PC-3 (cell line): ENCODE results near the gene PRR14L. TPM values are rescaled to one million over a fixed set of nuclear protein-coding genes. Genes with fewer than 3 reads are reported as not detected.

Experiments used
- ATAC-seq: fragments of 200-7000 bp; cut with Tn5 transposase; 2 replicates; pipeline ENCODE4 v1.9.1; 2020; ENCODE audit warnings: mild to moderate bottlenecking, moderate library complexity
- BruUV-seq: library from RNA; stranded (reverse); fragments of 400-500 nt; replicated peaks from 2 replicates; lab custom pipeline; 2021; lab: Mats Ljungman, UMichigan
- CTCF ChIA-PET: fragments of 300-600 bp; sonication (Branson Sonifier 250); formaldehyde crosslinking; loops from one replicate; lab custom pipeline; 2022; ENCODE audit warnings: antibody characterized with exemption; lab: Charles Lee
- POLR2A ChIA-PET: fragments of 300-600 bp; sonication (Branson Sonifier 250); formaldehyde crosslinking; loops from one replicate; lab custom pipeline; 2022; ENCODE audit warnings: antibody characterized with exemption; ENCODE audit not compliant: unreplicated experiment; lab: Charles Lee
- DNase-seq: peaks from one replicate; pipeline ENCODE4 v3.0.0-alpha.2; 2015
- H2AFZ ChIP-seq: fragments of 300-600 bp; sonication (generic); 2 replicates; pipeline ENCODE4 v1.6.0; 2016; ENCODE audit warnings: antibody characterized with exemption, low read length
- H3F3A ChIP-seq: fragments of 300-600 bp; sonication (generic); one replicate; pipeline ENCODE4 v1.6.0; 2017; ENCODE audit warnings: antibody characterized with exemption, low read length, control low read depth, mild to moderate bottlenecking; ENCODE audit not compliant: unreplicated experiment
- H3K27ac ChIP-seq: fragments of 300-600 bp; sonication (generic); 2 replicates; pipeline ENCODE4 v1.5.1; 2016; ENCODE audit warnings: mild to moderate bottlenecking, low read length
- H3K27me3 ChIP-seq: fragments of 300-600 bp; sonication (generic); 2 replicates; pipeline ENCODE4 v1.6.1; 2016; ENCODE audit warnings: low read length, mixed read lengths
- H3K36me3 ChIP-seq: fragments of 300-600 bp; sonication (generic); 2 replicates; pipeline ENCODE4 v1.6.1; 2016; ENCODE audit warnings: low read depth, mixed run types, low read length, mixed read lengths
- H3K4me1 ChIP-seq: fragments of 300-600 bp; sonication (generic); 2 replicates; pipeline ENCODE4 v1.5.1; 2016; ENCODE audit warnings: low read length; ENCODE audit not compliant: insufficient read depth
- H3K4me2 ChIP-seq: fragments of 300-600 bp; sonication (generic); 2 replicates; pipeline ENCODE4 v1.6.0; 2016; ENCODE audit warnings: low read length
- H3K4me3 ChIP-seq: fragments of 300-600 bp; sonication (generic); 2 replicates; pipeline ENCODE4 v1.5.1; 2016; ENCODE audit warnings: mild to moderate bottlenecking, low read length, mixed read lengths
- H3K79me2 ChIP-seq: fragments of 300-600 bp; sonication (generic); 2 replicates; pipeline ENCODE4 v1.6.1; 2017; ENCODE audit warnings: low read length, mixed read lengths
- H3K9ac ChIP-seq: fragments of 300-600 bp; sonication (generic); 2 replicates; pipeline ENCODE4 v1.6.0; 2016; ENCODE audit warnings: mild to moderate bottlenecking, low read length
- H3K9me2 ChIP-seq: fragments of 300-600 bp; sonication (generic); replicated peaks from 2 replicates; pipeline ENCODE4 v1.6.1; 2016; ENCODE audit warnings: mixed run types, low read length, mixed read lengths
- H3K9me3 ChIP-seq: fragments of 300-600 bp; sonication (generic); 2 replicates; pipeline ENCODE4 v1.6.1; 2016; ENCODE audit warnings: low read length, mixed read lengths
- H4K20me1 ChIP-seq: fragments of 300-600 bp; sonication (generic); 2 replicates; pipeline ENCODE4 v1.6.1; 2016; ENCODE audit warnings: low read length, mixed read lengths
- EZH2 ChIP-seq: fragments of 300-600 bp; sonication (generic); IDR thresholded peaks from one replicate; pipeline ENCODE4 v1.6.1; 2017; ENCODE audit warnings: antibody characterized with exemption, mild to moderate bottlenecking, low read length; ENCODE audit not compliant: unreplicated experiment
- EZH2phosphoT487 ChIP-seq: fragments of 300-600 bp; sonication (generic); IDR thresholded peaks from 2 replicates; pipeline ENCODE4 v1.6.1; 2018; ENCODE audit warnings: mild to moderate bottlenecking, antibody characterized with exemption, low read length, borderline replicate concordance
- intact Hi-C: fragments of 100-400 bp; cut with micrococcal nuclease; formaldehyde crosslinking; loops from 2 replicates; pipeline ENCODE4 v1.9.0; 2023
- total RNA-seq: library from RNA; depleted of rRNA; stranded (reverse); fragments of >200 nt; gene quantifications from 2 replicates; pipeline ENCODE4 v1.2.3, GENCODE V29; 2014
- TF ChIP-seq, protein P1 (sequence below): fragments of 300-600 bp; sonication (generic); conservative IDR thresholded peaks from 2 replicates; pipeline ENCODE4 v1.5.1; 2017; ENCODE audit warnings: antibody characterized with exemption, low read depth, mild to moderate bottlenecking, low read length

PRR14L gene
- total RNA-seq, 1 experiment from 2014 or later, result 9.3 TPM

DNA sequence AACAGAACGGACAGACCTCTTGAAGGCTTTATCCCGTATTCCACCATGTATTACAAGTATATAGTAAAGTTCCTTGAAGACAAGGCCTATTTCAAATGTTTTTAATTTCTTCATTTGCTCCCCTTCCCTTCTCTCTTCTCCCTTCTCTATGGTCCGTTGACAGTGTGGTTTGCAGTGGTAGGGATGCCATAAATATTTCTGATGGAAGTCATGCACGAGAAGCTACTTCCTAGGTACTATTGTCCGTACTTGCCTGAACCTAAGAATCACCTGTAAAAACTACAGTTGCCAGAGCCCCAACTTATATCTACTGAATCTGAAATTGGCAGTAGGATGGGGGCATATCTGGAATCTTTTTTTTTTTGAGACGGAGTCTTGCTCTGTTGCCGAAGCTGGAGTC is 90.7 kb downstream of the PRR14L start:
- ChIA-PET POLR2A (no interaction called here), CTCF (no interaction called here)
- no peak for ATAC-seq
- H3K4me3 ChIP-seq, result no peak overlapping the region
- BruUV-seq, result no TSS peak
- peaks cover 19% of the 10 kb centered on the region for H3K4me1 ChIP-seq
- no peak overlapping the region for H3K27ac ChIP-seq
- DNase-seq, result no peak
- H3F3A ChIP-seq, result no peaks in the 10 kb centered on the region
- no peak overlapping the region for H3K9ac ChIP-seq
- no peaks in the 10 kb centered on the region for H3K36me3 ChIP-seq
- intact Hi-C loops, result no loop called here
- H3K4me2 ChIP-seq, result no peak overlapping the region
- H3K9me3 ChIP-seq, result no peaks in the 10 kb centered on the region
- TF ChIP-seq EZH2phosphoT487, result no peak
- TF ChIP-seq, protein P1, sequence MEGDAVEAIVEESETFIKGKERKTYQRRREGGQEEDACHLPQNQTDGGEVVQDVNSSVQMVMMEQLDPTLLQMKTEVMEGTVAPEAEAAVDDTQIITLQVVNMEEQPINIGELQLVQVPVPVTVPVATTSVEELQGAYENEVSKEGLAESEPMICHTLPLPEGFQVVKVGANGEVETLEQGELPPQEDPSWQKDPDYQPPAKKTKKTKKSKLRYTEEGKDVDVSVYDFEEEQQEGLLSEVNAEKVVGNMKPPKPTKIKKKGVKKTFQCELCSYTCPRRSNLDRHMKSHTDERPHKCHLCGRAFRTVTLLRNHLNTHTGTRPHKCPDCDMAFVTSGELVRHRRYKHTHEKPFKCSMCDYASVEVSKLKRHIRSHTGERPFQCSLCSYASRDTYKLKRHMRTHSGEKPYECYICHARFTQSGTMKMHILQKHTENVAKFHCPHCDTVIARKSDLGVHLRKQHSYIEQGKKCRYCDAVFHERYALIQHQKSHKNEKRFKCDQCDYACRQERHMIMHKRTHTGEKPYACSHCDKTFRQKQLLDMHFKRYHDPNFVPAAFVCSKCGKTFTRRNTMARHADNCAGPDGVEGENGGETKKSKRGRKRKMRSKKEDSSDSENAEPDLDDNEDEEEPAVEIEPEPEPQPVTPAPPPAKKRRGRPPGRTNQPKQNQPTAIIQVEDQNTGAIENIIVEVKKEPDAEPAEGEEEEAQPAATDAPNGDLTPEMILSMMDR, result no peak
- no peak for TF ChIP-seq EZH2
- H3K9me2 ChIP-seq, result no peaks in the 10 kb centered on the region
- H2AFZ ChIP-seq, result no peak overlapping the region
- H3K79me2 ChIP-seq, result peaks cover 72% of the 10 kb centered on the region
- peaks cover under 1% of the 10 kb centered on the region; the same call in 1 of the 2 replicates for H4K20me1 ChIP-seq
- no peaks in the 10 kb centered on the region for H3K27me3 ChIP-seq

DNA sequence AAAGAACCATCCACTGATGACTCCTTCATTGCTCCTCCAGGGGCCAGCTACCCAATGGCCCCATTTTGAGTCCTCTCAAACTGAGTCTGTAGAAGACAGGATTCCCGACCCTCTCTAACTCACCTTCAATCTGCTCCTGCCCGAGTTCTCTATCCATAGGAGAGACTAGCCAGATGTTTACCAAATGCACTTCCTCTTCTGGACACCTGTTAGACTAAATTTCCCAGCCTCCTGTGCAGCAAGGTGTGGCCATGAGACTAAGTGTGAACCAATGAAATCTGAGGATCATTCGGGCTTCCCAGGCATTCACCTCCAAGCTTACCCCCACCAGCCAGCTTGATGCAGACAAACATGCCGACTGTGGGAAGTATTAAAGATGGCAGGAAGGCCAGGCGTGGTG is 95.5 kb downstream of the PRR14L start:
- TF ChIP-seq EZH2phosphoT487, result no peak
- TF ChIP-seq EZH2, result no peak
- TF ChIP-seq, protein P1, result no peak
- ChIA-PET CTCF (no interaction called here), POLR2A (no interaction called here)
- H3K9me3 ChIP-seq, result no peaks in the 10 kb centered on the region
- H3K36me3 ChIP-seq, result no peaks in the 10 kb centered on the region
- no peaks in the 10 kb centered on the region for H3K27me3 ChIP-seq
- intact Hi-C loops, result no loop called here
- BruUV-seq, result no TSS peak
- H3K9ac ChIP-seq, result no peak overlapping the region
- H2AFZ ChIP-seq, result no peak overlapping the region
- H3K4me1 ChIP-seq, result peaks cover 21% of the 10 kb centered on the region
- DNase-seq, result no peak
- no peaks in the 10 kb centered on the region for H3F3A ChIP-seq
- ATAC-seq, result no peak
- peaks cover 12% of the 10 kb centered on the region; the same call in 1 of the 2 replicates for H4K20me1 ChIP-seq
- no peak overlapping the region for H3K4me2 ChIP-seq
- H3K79me2 ChIP-seq, result peaks cover 95% of the 10 kb centered on the region
- H3K4me3 ChIP-seq, result no peak overlapping the region
- H3K27ac ChIP-seq, result no peak overlapping the region
- no peaks in the 10 kb centered on the region for H3K9me2 ChIP-seq

DNA sequence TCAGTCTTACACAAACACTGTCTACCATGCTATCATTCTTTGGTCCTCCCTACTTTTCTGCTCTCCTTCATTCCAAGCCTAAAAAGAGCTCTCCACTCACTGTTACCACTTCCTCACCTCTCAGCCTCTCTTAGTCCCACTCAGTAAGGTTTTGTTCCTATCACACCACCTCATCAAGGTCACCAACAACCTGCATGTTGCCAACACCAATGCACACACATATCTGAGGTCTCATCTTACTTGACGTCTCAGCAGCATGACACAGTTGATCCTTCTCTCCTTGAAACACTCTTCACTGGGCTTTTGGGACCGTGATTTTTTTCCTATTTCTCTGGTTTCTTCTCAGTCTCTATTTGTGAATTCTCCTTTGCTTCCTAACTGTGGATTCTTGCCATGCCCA is 96.0 kb downstream of the PRR14L start:
- DNase-seq (no peak), ATAC-seq (no peak)
- Histone ChIP-seq H4K20me1 (peaks cover 12% of the 10 kb centered on the region; the same call in 1 of the 2 replicates), H3K9me2 (no peaks in the 10 kb centered on the region), H3F3A (no peaks in the 10 kb centered on the region), H3K4me1 (peaks cover 19% of the 10 kb centered on the region), H3K27ac (peak overlapping the region; percentile 54), H3K9me3 (no peaks in the 10 kb centered on the region), H3K4me2 (peak overlapping the region; percentile 72), H2AFZ (no peak overlapping the region), H3K9ac (no peak overlapping the region), H3K36me3 (no peaks in the 10 kb centered on the region; the same call in 1 of the 2 replicates), H3K4me3 (no peak overlapping the region), H3K79me2 (peaks cover 94% of the 10 kb centered on the region), H3K27me3 (no peaks in the 10 kb centered on the region)
- intact Hi-C loops, result loop anchor here (1.0 kb wide), 1 partner anchor 7 kb away; no protein-coding TSS in a partner anchor
- TF ChIP-seq EZH2phosphoT487 (no peak), EZH2 (no peak)
- TF ChIP-seq, protein P1, result no peak
- CTCF ChIA-PET, result no interaction called here
- POLR2A ChIA-PET, result interaction anchor here (0.7 kb wide), 1 partner anchor 72 kb away, joined by 4 read pairs; no protein-coding TSS in a partner anchor
- no TSS peak for BruUV-seq
